OCI-LY7 (cell line): ENCODE results near the gene CD9.

Experiments used
- CTCF ChIP-seq: fragments of 200-600 bp; sonication (generic); conservative IDR thresholded peaks from 2 replicates; pipeline ENCODE4 v1.5.1; 2014; ENCODE audit warnings: mild to moderate bottlenecking, antibody characterized with exemption, low read length, moderate library complexity, mixed read lengths
- EZH2phosphoT487 ChIP-seq: fragments of 200-600 bp; sonication (generic); IDR thresholded peaks from 2 replicates; pipeline ENCODE4 v1.6.1; 2018; ENCODE audit warnings: low read depth, borderline replicate concordance, mild to moderate bottlenecking, mixed run types, antibody characterized with exemption, low read length, moderate library complexity, mixed read lengths

- TF ChIP-seq CTCF (no peak), EZH2phosphoT487 (no peak)
Observed at GRCh38 chr12:6250343-6250742, 50.1 kb downstream of the CD9 start.
